Suprapubic skin (tissue), 4 donors: Measurements from ENCODE around the gene FSIP1.

Experiments used
- POLR2A ChIP-seq, 2 donors: fragments of 450-650 bp; IDR thresholded peaks; one replicate each; pipeline ENCODE4 v1.6.1; 2017; ENCODE audit warnings: antibody characterized with exemption in 2 of 2, mild to moderate bottlenecking in 2 of 2, moderate library complexity in 2 of 2
- POLR2AphosphoS5 ChIP-seq, 3 donors: sonication (generic); formaldehyde crosslinking; IDR thresholded peaks; one replicate each; pipeline ENCODE4 v1.6.1; 2017; ENCODE audit warnings: antibody characterized with exemption in 3 of 3
- TF ChIP-seq, protein P1 (sequence below), 2 donors: fragments of 200-600 bp in 1 of 2; fragments of 450-650 bp in 1 of 2; sonication (generic) in 1 of 2; IDR thresholded peaks; one replicate each; pipeline ENCODE4 v1.5.1; 2016 to 2019; ENCODE audit warnings: antibody characterized with exemption in 2 of 2, mild to moderate bottlenecking in 1 of 2, moderate library complexity in 1 of 2

DNA sequence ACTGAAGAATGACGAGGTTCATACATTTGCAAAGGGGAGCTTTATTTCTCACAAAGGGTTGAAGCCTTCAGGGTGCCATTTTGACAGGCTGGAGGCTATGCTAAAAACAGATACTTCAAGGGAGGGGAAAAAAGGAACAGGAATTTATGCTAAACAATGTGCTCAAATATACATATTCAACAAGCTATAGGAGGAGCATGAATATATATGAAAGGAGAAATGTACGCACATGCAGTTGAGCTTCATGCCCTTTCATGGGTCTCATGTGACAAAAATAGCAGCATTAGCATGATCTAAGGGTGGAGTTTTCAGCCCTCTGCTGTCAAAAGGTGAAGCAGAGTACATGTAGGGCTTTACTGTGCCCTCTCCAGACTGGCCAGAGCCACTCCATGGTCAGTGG is 44.3 kb upstream of the FSIP1 start:
- TF ChIP-seq, protein P1, sequence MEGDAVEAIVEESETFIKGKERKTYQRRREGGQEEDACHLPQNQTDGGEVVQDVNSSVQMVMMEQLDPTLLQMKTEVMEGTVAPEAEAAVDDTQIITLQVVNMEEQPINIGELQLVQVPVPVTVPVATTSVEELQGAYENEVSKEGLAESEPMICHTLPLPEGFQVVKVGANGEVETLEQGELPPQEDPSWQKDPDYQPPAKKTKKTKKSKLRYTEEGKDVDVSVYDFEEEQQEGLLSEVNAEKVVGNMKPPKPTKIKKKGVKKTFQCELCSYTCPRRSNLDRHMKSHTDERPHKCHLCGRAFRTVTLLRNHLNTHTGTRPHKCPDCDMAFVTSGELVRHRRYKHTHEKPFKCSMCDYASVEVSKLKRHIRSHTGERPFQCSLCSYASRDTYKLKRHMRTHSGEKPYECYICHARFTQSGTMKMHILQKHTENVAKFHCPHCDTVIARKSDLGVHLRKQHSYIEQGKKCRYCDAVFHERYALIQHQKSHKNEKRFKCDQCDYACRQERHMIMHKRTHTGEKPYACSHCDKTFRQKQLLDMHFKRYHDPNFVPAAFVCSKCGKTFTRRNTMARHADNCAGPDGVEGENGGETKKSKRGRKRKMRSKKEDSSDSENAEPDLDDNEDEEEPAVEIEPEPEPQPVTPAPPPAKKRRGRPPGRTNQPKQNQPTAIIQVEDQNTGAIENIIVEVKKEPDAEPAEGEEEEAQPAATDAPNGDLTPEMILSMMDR (IDR thresholded peaks at IDR 0.05) = no peak
- TF ChIP-seq POLR2AphosphoS5 (IDR thresholded peaks at IDR 0.05) (no peak), POLR2A (IDR thresholded peaks at IDR 0.05) (no peak)
